Activated CD8-positive, alpha-beta T cell treated with anti-CD3 and anti-CD28 coated beads for 36 hours (primary cell): ENCODE data around the gene SPRY2. TPM values are rescaled to one million over a fixed set of nuclear protein-coding genes. Genes with fewer than 3 reads are reported as not detected.
"Not testable (repeated sequence)": the region's sequence is repeated elsewhere in the genome, so short reads cannot be mapped to it uniquely, and the experiment has no call there.

Experiments
- ATAC-seq: fragments of 200-7000 bp; cut with Tn5 transposase; one replicate; pipeline ENCODE4 v1.10.0; 2021; ENCODE audit warnings: mild to moderate bottlenecking, moderate library complexity
- CTCF ChIA-PET: fragments of 350-600 bp; sonication (Branson Sonifier 250); formaldehyde crosslinking; loops from one replicate; lab custom pipeline; 2021; ENCODE audit warnings: antibody characterized with exemption; lab: Charles Lee
- POLR2A ChIA-PET: fragments of 350-600 bp; sonication (Branson Sonifier 250); formaldehyde crosslinking; loops from one replicate; lab custom pipeline; 2021; ENCODE audit warnings: antibody characterized with exemption; lab: Charles Lee
- DNase-seq: peaks from one replicate; pipeline ENCODE4 v3.0.0-alpha.2; 2020
- H3K27ac Mint-ChIP-seq: one replicate; pipeline ENCODE4 v1.8.0; 2021; ENCODE audit warnings: mild to moderate bottlenecking, mixed read lengths
- H3K27me3 Mint-ChIP-seq: one replicate; pipeline ENCODE4 v1.8.0; 2021; ENCODE audit warnings: mixed read lengths
- H3K36me3 Mint-ChIP-seq: one replicate; pipeline ENCODE4 v1.8.0; 2021; ENCODE audit warnings: low read depth, mixed read lengths
- H3K4me1 Mint-ChIP-seq: one replicate; pipeline ENCODE4 v1.8.0; 2021; ENCODE audit warnings: low read depth, mixed read lengths
- H3K4me3 Mint-ChIP-seq: one replicate; pipeline ENCODE4 v1.8.0; 2021; ENCODE audit warnings: mild to moderate bottlenecking, moderate library complexity, mixed read lengths
- H3K9me3 Mint-ChIP-seq: one replicate; pipeline ENCODE4 v1.8.0; 2021; ENCODE audit warnings: mixed read lengths
- intact Hi-C: fragments of 100-400 bp; cut with micrococcal nuclease; formaldehyde crosslinking; loops from one replicate; pipeline ENCODE4 v1.10.0; 2022
- total RNA-seq, 2 experiments: library from RNA; stranded (reverse); gene quantifications; one replicate each; pipeline ENCODE4 v1.2.3, GENCODE V29; 2021
- TF ChIP-seq, protein P1 (sequence below): fragments of 200-600 bp; IDR thresholded peaks from one replicate; pipeline ENCODE4 v1.8.0; 2022; ENCODE audit warnings: antibody characterized with exemption, mild to moderate bottlenecking

The SPRY2 gene
- total RNA-seq, 2 experiments from 2014 or later: 0.90 to 1.3 TPM

DNA sequence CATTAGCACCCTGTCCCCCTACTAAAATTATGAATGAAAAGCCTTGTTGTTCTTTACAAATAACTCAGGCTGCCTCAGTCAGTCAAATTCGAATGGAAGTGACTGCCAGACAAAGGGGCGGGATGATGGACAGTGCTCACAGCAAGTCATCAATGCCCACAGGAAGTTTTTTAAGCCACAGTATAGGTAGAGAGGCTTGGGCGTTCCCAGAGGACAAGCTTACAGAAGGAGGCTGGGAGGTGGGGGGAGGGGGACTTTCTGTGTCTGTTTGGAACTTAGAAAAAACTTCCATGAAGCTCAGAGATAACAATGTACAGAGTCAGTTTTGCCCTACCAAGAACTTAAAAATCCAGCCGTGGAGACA is 18.5 kb upstream of the SPRY2 start:
- H3K36me3 Mint-ChIP-seq: no peaks in the 10 kb centered on the region
- H3K9me3 Mint-ChIP-seq: no peaks in the 10 kb centered on the region
- no peak for ATAC-seq
- peaks cover 2% of the 10 kb centered on the region for H3K4me1 Mint-ChIP-seq
- no peak for DNase-seq
- no peak overlapping the region for H3K27ac Mint-ChIP-seq
- no peak overlapping the region for H3K4me3 Mint-ChIP-seq
- intact Hi-C loops: no loop called here
- H3K27me3 Mint-ChIP-seq: peaks cover 2% of the 10 kb centered on the region
- TF ChIP-seq, protein P1, sequence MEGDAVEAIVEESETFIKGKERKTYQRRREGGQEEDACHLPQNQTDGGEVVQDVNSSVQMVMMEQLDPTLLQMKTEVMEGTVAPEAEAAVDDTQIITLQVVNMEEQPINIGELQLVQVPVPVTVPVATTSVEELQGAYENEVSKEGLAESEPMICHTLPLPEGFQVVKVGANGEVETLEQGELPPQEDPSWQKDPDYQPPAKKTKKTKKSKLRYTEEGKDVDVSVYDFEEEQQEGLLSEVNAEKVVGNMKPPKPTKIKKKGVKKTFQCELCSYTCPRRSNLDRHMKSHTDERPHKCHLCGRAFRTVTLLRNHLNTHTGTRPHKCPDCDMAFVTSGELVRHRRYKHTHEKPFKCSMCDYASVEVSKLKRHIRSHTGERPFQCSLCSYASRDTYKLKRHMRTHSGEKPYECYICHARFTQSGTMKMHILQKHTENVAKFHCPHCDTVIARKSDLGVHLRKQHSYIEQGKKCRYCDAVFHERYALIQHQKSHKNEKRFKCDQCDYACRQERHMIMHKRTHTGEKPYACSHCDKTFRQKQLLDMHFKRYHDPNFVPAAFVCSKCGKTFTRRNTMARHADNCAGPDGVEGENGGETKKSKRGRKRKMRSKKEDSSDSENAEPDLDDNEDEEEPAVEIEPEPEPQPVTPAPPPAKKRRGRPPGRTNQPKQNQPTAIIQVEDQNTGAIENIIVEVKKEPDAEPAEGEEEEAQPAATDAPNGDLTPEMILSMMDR: no peak
- POLR2A ChIA-PET: no interaction called here
- CTCF ChIA-PET: interaction anchor here (3.2 kb wide), 1 partner anchor 16 kb away, joined by 11 read pairs; no protein-coding TSS in a partner anchor

- intact Hi-C loops, H3K27ac Mint-ChIP-seq, ATAC-seq, DNase-seq, POLR2A ChIA-PET, H3K36me3 Mint-ChIP-seq, H3K9me3 Mint-ChIP-seq, H3K27me3 Mint-ChIP-seq, H3K4me3 Mint-ChIP-seq, H3K4me1 Mint-ChIP-seq: not testable (repeated sequence)
- CTCF ChIA-PET: interaction anchor here (3.9 kb wide), 1 partner anchor 13 kb away, joined by 14 read pairs; no protein-coding TSS in a partner anchor
These were observed 14.7 kb upstream of the SPRY2 start for GRCh38 chr13:80355496-80356094.

DNA sequence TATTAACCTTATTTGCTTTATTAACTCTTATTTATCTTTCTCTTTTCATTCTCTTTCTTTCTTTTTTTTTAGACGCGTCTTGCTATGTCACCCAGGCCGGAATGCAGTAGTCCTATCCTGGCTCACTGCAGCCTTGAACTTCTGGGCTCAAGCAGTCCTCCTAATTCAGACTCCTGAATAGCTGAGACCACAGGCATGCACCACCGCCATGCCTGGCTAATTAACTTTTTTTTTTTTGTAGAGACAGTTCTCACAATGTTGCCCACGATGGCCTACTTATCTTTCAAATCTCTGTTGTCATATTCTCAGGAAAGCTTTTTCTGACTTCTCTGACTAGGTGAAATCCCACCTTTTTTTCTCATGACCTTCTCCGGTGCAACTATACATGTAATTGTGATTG is 7.8 kb upstream of the SPRY2 start:
- no peak for DNase-seq
- no peak overlapping the region for H3K27ac Mint-ChIP-seq
- no peak overlapping the region for H3K4me3 Mint-ChIP-seq
- no peaks in the 10 kb centered on the region for H3K4me1 Mint-ChIP-seq
- ATAC-seq: no peak
- H3K9me3 Mint-ChIP-seq: peaks cover 2% of the 10 kb centered on the region
- H3K36me3 Mint-ChIP-seq: no peaks in the 10 kb centered on the region
- POLR2A ChIA-PET: no interaction called here
- peaks cover 24% of the 10 kb centered on the region for H3K27me3 Mint-ChIP-seq
- TF ChIP-seq, protein P1: no peak
- CTCF ChIA-PET: interaction anchor here (0.8 to 1.5 kb wide), 2 partner anchors 14 to 16 kb away, joined by 3 read pairs; no protein-coding TSS in a partner anchor
- intact Hi-C loops: no loop called here

DNA sequence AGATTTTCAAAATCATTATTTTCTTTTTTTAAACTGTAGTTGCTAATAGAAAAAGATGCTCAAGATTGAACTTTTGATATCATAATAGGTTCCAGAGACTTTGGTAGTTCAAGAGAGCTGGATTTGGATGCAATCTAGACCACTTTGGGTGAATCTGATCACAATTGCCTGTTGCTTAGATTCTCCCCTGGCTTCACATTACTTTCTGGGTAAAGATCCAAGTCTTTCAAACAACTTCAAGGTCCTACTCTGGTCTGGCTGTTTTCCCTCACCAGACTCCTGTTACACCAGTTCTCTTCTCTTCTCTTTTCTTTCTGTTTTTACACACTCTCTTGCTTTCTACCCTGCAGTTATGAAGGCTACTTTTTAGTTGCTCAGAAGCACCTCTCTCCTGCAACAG is 7.4 kb upstream of the SPRY2 start:
- peaks cover 2% of the 10 kb centered on the region for H3K9me3 Mint-ChIP-seq
- H3K4me3 Mint-ChIP-seq: no peak overlapping the region
- no peak for ATAC-seq
- no peak overlapping the region for H3K27ac Mint-ChIP-seq
- no peaks in the 10 kb centered on the region for H3K36me3 Mint-ChIP-seq
- DNase-seq: no peak
- peaks cover 3% of the 10 kb centered on the region for H3K4me1 Mint-ChIP-seq
- ChIA-PET POLR2A (no interaction called here), CTCF (no interaction called here)
- TF ChIP-seq, protein P1: no peak
- peaks cover 28% of the 10 kb centered on the region for H3K27me3 Mint-ChIP-seq
- intact Hi-C loops: no loop called here

GRCh38 chr13:80345771-80346510 is 5.0 kb upstream of the SPRY2 start:
- TF ChIP-seq, protein P1: no peak
- peaks cover 39% of the 10 kb centered on the region for H3K27me3 Mint-ChIP-seq
- H3K9me3 Mint-ChIP-seq: no peaks in the 10 kb centered on the region
- CTCF ChIA-PET: no interaction called here
- H3K36me3 Mint-ChIP-seq: no peaks in the 10 kb centered on the region
- POLR2A ChIA-PET: no interaction called here
- ATAC-seq: no peak
- DNase-seq: no peak
- no peak overlapping the region for H3K4me3 Mint-ChIP-seq
- peaks cover 17% of the 10 kb centered on the region for H3K4me1 Mint-ChIP-seq
- intact Hi-C loops: no loop called here
- no peak overlapping the region for H3K27ac Mint-ChIP-seq

DNA sequence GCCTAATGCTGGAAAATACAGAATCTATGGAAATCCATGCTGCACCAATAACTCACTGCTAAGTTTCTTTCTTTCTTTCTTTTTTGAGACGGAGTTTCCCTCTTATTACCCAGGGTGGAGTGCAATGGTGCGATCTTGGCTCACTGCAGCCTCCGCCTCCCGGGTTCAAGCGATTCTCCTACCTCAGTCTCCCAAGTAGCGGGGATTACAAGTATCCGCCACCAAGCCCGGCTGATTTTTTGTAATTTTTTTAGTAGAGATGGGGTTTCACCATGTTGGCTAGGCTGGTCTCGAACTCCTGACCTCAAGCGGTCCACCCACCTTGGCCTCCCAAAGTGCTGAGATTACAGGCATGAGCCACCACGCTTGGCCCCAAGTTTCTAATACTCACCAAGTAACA is 3.1 kb upstream of the SPRY2 start:
- intact Hi-C loops, H3K4me3 Mint-ChIP-seq, POLR2A ChIA-PET, DNase-seq, H3K27ac Mint-ChIP-seq, H3K9me3 Mint-ChIP-seq, ATAC-seq, H3K36me3 Mint-ChIP-seq: not testable (repeated sequence)
- peaks cover 21% of the 10 kb centered on the region for H3K4me1 Mint-ChIP-seq
- CTCF ChIA-PET: interaction anchor here (1.1 to 1.9 kb wide), 7 partner anchors 9 to 671 kb away, joined by 3 to 14 read pairs (median 3); no protein-coding TSS in a partner anchor
- H3K27me3 Mint-ChIP-seq: peaks cover 44% of the 10 kb centered on the region
